HG02852 (cell line): ENCODE measurements around the gene RAB5IF.

Source experiments
- ATAC-seq: cut with Tn5 transposase; IDR thresholded peaks from one replicate; pipeline ENCODE4 v1.9.1; 2021; ENCODE audit warnings: mild to moderate bottlenecking, moderate library complexity; ENCODE audit not compliant: unreplicated experiment

Gene RAB5IF

DNA sequence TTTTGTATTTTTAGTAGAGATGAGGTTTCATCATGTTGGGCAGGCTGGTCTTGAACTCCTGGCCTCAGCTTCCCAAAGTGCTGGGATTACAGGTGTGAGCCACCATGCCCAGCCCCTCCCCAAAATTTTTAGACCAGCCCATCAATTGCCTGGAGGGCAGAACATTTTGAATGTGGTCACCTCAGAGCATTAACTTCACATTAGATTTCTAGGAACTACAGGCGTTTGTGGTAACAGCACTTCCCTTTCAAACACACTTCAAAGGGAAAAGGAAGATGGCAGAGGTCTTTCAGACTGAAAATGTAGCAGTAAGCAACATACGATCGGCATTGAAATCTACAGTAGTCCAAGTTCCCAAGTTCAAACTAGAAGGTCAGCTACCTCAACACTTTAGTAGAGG lies 52.7 kb downstream of the RAB5IF start:
- ATAC-seq: no peak
